ENCODE measurements around the gene SPAG9. TPM values are rescaled to one million over a fixed set of nuclear protein-coding genes. Genes with fewer than 3 reads are reported as not detected.
A peak's percentile ranks its signal among the peaks of the same experiment; 100 is the strongest.

Gene SPAG9
- total RNA-seq, 1 experiment from 2014 or later = 130 TPM

- CTCF ChIA-PET = no interaction called here
- Histone ChIP-seq H3K4me1 (peaks cover 3% of the 10 kb centered on the region), H3K36me3 (ENCODE audit: control insufficient read depth, insufficient read depth, low read length) (peaks cover 2% of the 10 kb centered on the region), H3K27me3 (replicated peaks; ENCODE audit: control insufficient read depth, insufficient read depth, low read length) (no peaks in the 10 kb centered on the region), H3K4me3 (ENCODE audit: low read depth, low read length) (no peak overlapping the region), H3K9me3 (no peaks in the 10 kb centered on the region)
- no peaks in the 10 kb centered on the region for H3K27me3 Mint-ChIP-seq (ENCODE audit: insufficient read depth, unreplicated experiment)
- H3K27ac Mint-ChIP-seq (ENCODE audit: unreplicated experiment) = no peak overlapping the region
- POLR2A ChIA-PET = interaction anchor here (0.6 kb wide), 1 partner anchor 215 kb away, joined by 3 read pairs; no protein-coding TSS in a partner anchor
- peaks cover 83% of the 10 kb centered on the region for H3K36me3 Mint-ChIP-seq (ENCODE audit: insufficient read depth, unreplicated experiment)
- no peak for DNase-seq
- H3K4me3 Mint-ChIP-seq (ENCODE audit: unreplicated experiment) = no peak overlapping the region
- no TSS peak for BruUV-seq (replicated peaks)
- intact Hi-C loops (cut with micrococcal nuclease; ENCODE audit: unreplicated experiment) = no loop called here
- H3K4me1 Mint-ChIP-seq (ENCODE audit: low read depth, unreplicated experiment) = no peaks in the 10 kb centered on the region
- TF ChIP-seq CTCF (IDR thresholded peaks at IDR 0.05; ENCODE audit: insufficient read depth in 1 of 2, low read depth in 1 of 2, low read length in 1 of 2, severe bottlenecking in 1 of 2, unreplicated experiment in 1 of 2) = no peak
- H3K9me3 Mint-ChIP-seq (ENCODE audit: unreplicated experiment) = no peaks in the 10 kb centered on the region
Measured at GRCh38 chr17:51159604-51160003, 38.9 kb upstream of the SPAG9 start.

DNA sequence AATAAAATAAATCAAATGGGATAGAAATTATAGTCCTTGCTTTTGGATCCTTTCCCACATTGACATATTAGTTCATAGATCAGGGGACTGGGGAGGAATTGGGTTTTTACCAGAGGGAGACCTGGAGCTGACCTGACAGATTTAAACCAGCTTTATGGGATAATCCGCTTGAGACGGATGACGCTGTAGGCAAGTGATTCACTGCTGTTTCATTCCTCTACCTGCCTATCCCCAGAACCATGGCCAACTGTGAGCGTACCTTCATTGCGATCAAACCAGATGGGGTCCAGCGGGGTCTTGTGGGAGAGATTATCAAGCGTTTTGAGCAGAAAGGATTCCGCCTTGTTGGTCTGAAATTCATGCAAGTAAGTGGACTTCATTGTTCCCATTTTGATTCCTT is 34.7 kb upstream of the SPAG9 start:
- peaks cover 9% of the 10 kb centered on the region for H3K4me1 ChIP-seq
- BruUV-seq (replicated peaks) = no TSS peak
- CTCF ChIA-PET = no interaction called here
- POLR2A ChIA-PET = interaction anchor here (0.9 to 1.0 kb wide), 2 partner anchors 11 to 34 kb away, joined by 3 to 4 read pairs; partner anchors contain the start of genes NME2 and SPAG9
- H3K9me3 Mint-ChIP-seq (ENCODE audit: unreplicated experiment) = no peaks in the 10 kb centered on the region
- H3K36me3 ChIP-seq (ENCODE audit: control insufficient read depth, insufficient read depth, low read length) = no peaks in the 10 kb centered on the region; the same call in 1 of the 2 replicates
- no peak overlapping the region for H3K27ac Mint-ChIP-seq (ENCODE audit: unreplicated experiment)
- H3K4me3 Mint-ChIP-seq (ENCODE audit: unreplicated experiment) = peak overlapping the region; percentile 40
- H3K4me1 Mint-ChIP-seq (ENCODE audit: low read depth, unreplicated experiment) = no peaks in the 10 kb centered on the region
- H3K9me3 ChIP-seq = no peaks in the 10 kb centered on the region
- peaks cover 45% of the 10 kb centered on the region for H3K36me3 Mint-ChIP-seq (ENCODE audit: insufficient read depth, unreplicated experiment)
- no peaks in the 10 kb centered on the region for H3K27me3 Mint-ChIP-seq (ENCODE audit: insufficient read depth, unreplicated experiment)
- H3K4me3 ChIP-seq (ENCODE audit: low read depth, low read length) = no peak overlapping the region
- no peaks in the 10 kb centered on the region for H3K27me3 ChIP-seq (replicated peaks; ENCODE audit: control insufficient read depth, insufficient read depth, low read length)
- intact Hi-C loops (cut with micrococcal nuclease; ENCODE audit: unreplicated experiment) = no loop called here
- no peak for DNase-seq
- no peak for TF ChIP-seq CTCF (IDR thresholded peaks at IDR 0.05; ENCODE audit: insufficient read depth in 1 of 2, low read depth in 1 of 2, low read length in 1 of 2, severe bottlenecking in 1 of 2, unreplicated experiment in 1 of 2)

DNA sequence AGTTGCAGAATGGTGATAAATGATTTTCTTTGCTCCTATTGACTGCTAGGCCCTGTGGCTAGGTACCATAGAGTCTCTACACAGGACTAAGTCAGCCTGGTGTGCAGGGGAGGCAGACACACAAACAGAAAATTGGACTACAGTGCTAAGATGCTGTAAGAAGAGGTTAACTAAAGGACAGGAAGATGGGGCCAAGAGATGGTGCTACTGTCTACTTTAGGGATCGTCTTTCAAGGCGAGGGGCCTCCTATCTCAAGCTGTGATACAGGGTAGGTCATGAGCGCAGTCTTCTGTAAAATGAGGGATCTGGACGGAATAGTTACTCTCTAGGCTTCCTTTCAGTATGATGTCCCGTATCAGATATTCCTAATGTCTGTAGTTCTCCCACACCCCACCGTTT is 33.5 kb upstream of the SPAG9 start:
- TF ChIP-seq CTCF (IDR thresholded peaks at IDR 0.05; ENCODE audit: insufficient read depth in 1 of 2, low read depth in 1 of 2, low read length in 1 of 2, severe bottlenecking in 1 of 2, unreplicated experiment in 1 of 2) = no peak
- ChIA-PET CTCF (interaction anchor here (1.2 to 2.3 kb wide), 2 partner anchors 77 to 153 kb away, joined by 3 to 11 read pairs; no protein-coding TSS in a partner anchor), POLR2A (interaction anchor here (0.5 kb wide), 1 partner anchor 61 kb away, joined by 3 read pairs; no protein-coding TSS in a partner anchor)
- H3K4me1 ChIP-seq = peaks cover 9% of the 10 kb centered on the region
- peak in 1 of 2 experiments; percentile 18 for DNase-seq
- no peaks in the 10 kb centered on the region for H3K9me3 ChIP-seq
- H3K4me1 Mint-ChIP-seq (ENCODE audit: low read depth, unreplicated experiment) = no peaks in the 10 kb centered on the region
- peak overlapping the region; percentile 69 for H3K4me3 ChIP-seq (ENCODE audit: low read depth, low read length)
- no peaks in the 10 kb centered on the region; the same call in 1 of the 2 replicates for H3K36me3 ChIP-seq (ENCODE audit: control insufficient read depth, insufficient read depth, low read length)
- intact Hi-C loops (cut with micrococcal nuclease; ENCODE audit: unreplicated experiment) = loop anchor here (5.0 kb wide), 1 partner anchor 287 kb away; the partner anchor contains the start of gene TOB1
- H3K27me3 ChIP-seq (replicated peaks; ENCODE audit: control insufficient read depth, insufficient read depth, low read length) = no peaks in the 10 kb centered on the region
- H3K27ac Mint-ChIP-seq (ENCODE audit: unreplicated experiment) = no peak overlapping the region
- no TSS peak for BruUV-seq (replicated peaks)
- H3K27me3 Mint-ChIP-seq (ENCODE audit: insufficient read depth, unreplicated experiment) = no peaks in the 10 kb centered on the region
- peaks cover 37% of the 10 kb centered on the region for H3K36me3 Mint-ChIP-seq (ENCODE audit: insufficient read depth, unreplicated experiment)
- H3K4me3 Mint-ChIP-seq (ENCODE audit: unreplicated experiment) = no peak overlapping the region
- H3K9me3 Mint-ChIP-seq (ENCODE audit: unreplicated experiment) = no peaks in the 10 kb centered on the region
